K562 (cell line): Measurements from ENCODE around the gene B4GALNT3. TPM values are rescaled to one million over a fixed set of nuclear protein-coding genes. Genes with fewer than 3 reads are reported as not detected.
A peak's percentile ranks its signal among the peaks of the same experiment; 100 is the strongest.

Source experiments
- ATAC-seq: fragments of 200-7000 bp; cut with Tn5 transposase; 3 replicates; pipeline ENCODE4 v1.9.1; 2020; ENCODE audit warnings: moderate library complexity
- BruUV-seq: library from RNA; stranded (reverse); fragments of 400-500 nt; replicated peaks from 2 replicates; lab custom pipeline; 2021; lab: Mats Ljungman, UMichigan
- CTCF ChIA-PET: fragments of 300-600 bp; formaldehyde crosslinking; extraction: SDS; loops from one replicate; lab custom pipeline; 2021; ENCODE audit warnings: low intra/inter-chr PET ratio; lab: Yijun Ruan, JAX
- POLR2A ChIA-PET: fragments of 300-600, 350-650 bp; sonication (Branson Sonifier 250); formaldehyde crosslinking; extraction: SDS; loops from one replicate; lab custom pipeline; 2021; ENCODE audit warnings: antibody characterized with exemption, inconsistent platforms; lab: Yijun Ruan, JAX
- DNase-seq, 4 experiments: peaks; one replicate each; pipeline versions ENCODE4 v3.0.0 to v3.0.0-alpha.2; 2011 to 2018; ENCODE audit warnings: low spot score in 3 of 4, mixed read lengths in 3 of 4; ENCODE audit errors: extremely low read depth in 1 of 4
- FAIRE-seq: peaks from 2 replicates; lab custom pipeline; 2011; peaks lifted over from hg19 to GRCh38; lab: Jason Lieb, UNC
- H2AFZ ChIP-seq: 2 replicates; pipeline ENCODE4 v1.6.0; 2011; ENCODE audit warnings: low read depth, low read length, control low read depth, inconsistent platforms
- H3K27ac ChIP-seq: fragments of 200-600 bp; 3 replicates; pipeline ENCODE4 v1.8.0; 2011; ENCODE audit warnings: low read depth, mild to moderate bottlenecking, control low read depth, inconsistent platforms, low read length, moderate library complexity, mixed read lengths; ENCODE audit errors: extremely low read depth
- H3K27me3 ChIP-seq, 2 experiments: fragments of 300-600 bp in 1 of 2; 2 replicates in 1 of 2; 3 replicates in 1 of 2; pipeline versions ENCODE4 v1.6.0 to v1.8.0; 2011; ENCODE audit warnings: inconsistent platforms in 2 of 2, low read length in 2 of 2, mild to moderate bottlenecking in 1 of 2, mixed read lengths in 1 of 2, moderate library complexity in 1 of 2; ENCODE audit not compliant: control insufficient read depth in 2 of 2, insufficient read depth in 2 of 2
- H3K36me3 ChIP-seq: fragments of 300-600 bp; 3 replicates; pipeline ENCODE4 v1.8.0; 2011; ENCODE audit warnings: mild to moderate bottlenecking, low read length, inconsistent platforms; ENCODE audit not compliant: control insufficient read depth, insufficient read depth
- H3K4me1 ChIP-seq, 2 experiments: fragments of 200-600 bp in 1 of 2; replicated peaks in 1 of 2; 2 replicates in 1 of 2; 3 replicates in 1 of 2; pipeline versions ENCODE4 v1.5.1 to v1.8.0; 2011; ENCODE audit warnings: inconsistent platforms in 2 of 2, low read length in 2 of 2, mild to moderate bottlenecking in 1 of 2, mixed read lengths in 1 of 2, moderate library complexity in 1 of 2; ENCODE audit not compliant: control insufficient read depth in 2 of 2, insufficient read depth in 2 of 2
- H3K4me2 ChIP-seq: 2 replicates; pipeline ENCODE4 v1.6.1; 2011; ENCODE audit warnings: low read length, control low read depth, inconsistent platforms, mixed read lengths; ENCODE audit not compliant: insufficient read depth
- H3K4me3 ChIP-seq: fragments of 200-600 bp; sonication (generic), shearing (Covaris generic); 2 replicates; pipeline ENCODE4 v1.5.1; 2016; ENCODE audit warnings: control low read depth, inconsistent platforms
- H3K79me2 ChIP-seq: fragments of 200-600 bp; 3 replicates; pipeline ENCODE4 v1.8.0; 2011; ENCODE audit warnings: low read length, inconsistent platforms; ENCODE audit not compliant: control insufficient read depth, insufficient read depth
- H3K9ac ChIP-seq, 2 experiments: 2 replicates each; pipeline versions ENCODE4 v1.6.0 to v1.6.1; 2011; ENCODE audit warnings: low read depth in 2 of 2, low read length in 2 of 2, control low read depth in 1 of 2, inconsistent platforms in 1 of 2, mild to moderate bottlenecking in 1 of 2, mixed read lengths in 1 of 2; ENCODE audit not compliant: insufficient read depth in 1 of 2
- H3K9me1 ChIP-seq: one replicate; pipeline ENCODE4 v1.6.0; 2011; ENCODE audit warnings: inconsistent platforms, mild to moderate bottlenecking, low read length, moderate library complexity; ENCODE audit not compliant: control insufficient read depth, insufficient read depth
- H3K9me3 ChIP-seq: replicated peaks from 2 replicates; pipeline ENCODE4 v1.5.1; 2011; ENCODE audit warnings: low read depth, low read length, inconsistent platforms; ENCODE audit not compliant: control insufficient read depth, insufficient read depth
- H4K20me1 ChIP-seq: replicated peaks from 2 replicates; pipeline ENCODE4 v1.6.1; 2011; ENCODE audit warnings: low read length, inconsistent platforms, mixed read lengths; ENCODE audit not compliant: control insufficient read depth, insufficient read depth
- NFE2 ChIP-seq: IDR thresholded peaks from 2 replicates; pipeline ENCODE4 v1.6.1; 2014; ENCODE audit warnings: antibody characterized with exemption, low read depth
- SPI1 ChIP-seq: IDR thresholded peaks from 2 replicates; pipeline ENCODE4 v1.6.1; 2011; ENCODE audit warnings: low read depth, low read length, control low read depth, borderline replicate concordance
- STAT5A ChIP-seq: IDR thresholded peaks from 2 replicates; pipeline ENCODE4 v1.6.1; 2012; ENCODE audit warnings: low read length, inconsistent platforms, borderline replicate concordance
- TAF7 ChIP-seq: fragments of 450-650 bp; IDR thresholded peaks from 2 replicates; pipeline ENCODE4 v1.6.1; 2016; ENCODE audit warnings: missing genetic modification characterization, missing compliant biosample characterization
- ZNF445 ChIP-seq: fragments of 250-450 bp; sonication (Bioruptor Pico); IDR thresholded peaks from 2 replicates; pipeline ENCODE4 v1.4.0; 2020; ENCODE audit warnings: low read depth, mild to moderate bottlenecking, moderate library complexity
- WGBS: fragments of 100-300 bp; shearing (Covaris generic); methylation state at CpG from one replicate; pipeline ENCODE4 v1.1.6; 2016; ENCODE audit warnings: low coverage, mixed read lengths; ENCODE audit not compliant: insufficient coverage; ENCODE audit errors: missing lambda C conversion rate; 5-methylcytosine and 5-hydroxymethylcytosine counted together
- in situ Hi-C: fragments of 300-500 bp; cut with MboI; formaldehyde crosslinking; loops from 4 replicates; pipeline ENCODE4 v1.15.0; 2018; ENCODE audit warnings: inconsistent platforms, mixed read lengths
- intact Hi-C: fragments of 100-400 bp; cut with micrococcal nuclease; formaldehyde crosslinking; loops from 2 replicates; pipeline ENCODE4 v1.14.2; 2022
- polyA plus RNA-seq, 8 experiments: library from polyadenylated mRNA; depleted of rRNA in 4 of 8; stranded (reverse) in 5 of 8; unstranded in 3 of 8; fragments of >200 nt; fragmentation: Nextera tagmentation in 2 of 8; fragmentation: Illumina TruSeq in 1 of 8; extraction: Ambion mirVana in 2 of 8; extraction: Trizol in 1 of 8; gene quantifications; 2 replicates each; pipeline versions ENCODE4 v1.2.1 to v1.2.3, GENCODE V29; 2011 to 2014; ENCODE audit warnings: inconsistent platforms in 1 of 8, missing spikeins in 1 of 8
- total RNA-seq, 7 experiments: library from RNA; depleted of rRNA in 6 of 7; stranded (reverse); fragments of >200 nt in 6 of 7; fragmentation: Illumina TruSeq in 2 of 7; extraction: Trizol in 2 of 7; gene quantifications; 2 replicates each; pipeline versions ENCODE4 v1.2.1 to v1.2.3, GENCODE V29; 2011 to 2021; ENCODE audit warnings: low replicate concordance in 1 of 7
- TF ChIP-seq, protein P1 (sequence below): IDR thresholded peaks from 2 replicates; pipeline ENCODE4 v1.6.1; 2011; ENCODE audit not compliant: insufficient read length; ENCODE audit errors: extremely low read depth

B4GALNT3 gene
- total and polyA plus RNA-seq, 9 of the 15 experiments (the other 6 are each of a cell fraction or from before 2014, with no cell fraction given): 0.04 to 0.36 (median 0.10) TPM; not detected in 6

- H3K4me2 ChIP-seq: no peak overlapping the region
- H4K20me1 ChIP-seq: no peaks in the 10 kb centered on the region
- in situ Hi-C loops: no loop called here
- H3K27ac ChIP-seq: no peak overlapping the region
- ChIA-PET POLR2A (no interaction called here), CTCF (no interaction called here)
- no TSS peak for BruUV-seq
- H3K4me3 ChIP-seq: no peak overlapping the region
- no peaks in the 10 kb centered on the region for H3K9me3 ChIP-seq
- no peaks in the 10 kb centered on the region for H3K9me1 ChIP-seq
- FAIRE-seq (no peak), ATAC-seq (no peak), DNase-seq (no peak)
- no peaks in the 10 kb centered on the region for H3K27me3 ChIP-seq
- no peak for TF ChIP-seq STAT5A
- TF ChIP-seq TAF7 (tag): no peak
- peak; percentile 50; the same call in 1 of the 2 replicates for TF ChIP-seq SPI1
- no peak for TF ChIP-seq NFE2
- TF ChIP-seq ZNF445 (CRISPR knock-in tag): no peak
- TF ChIP-seq, protein P1, sequence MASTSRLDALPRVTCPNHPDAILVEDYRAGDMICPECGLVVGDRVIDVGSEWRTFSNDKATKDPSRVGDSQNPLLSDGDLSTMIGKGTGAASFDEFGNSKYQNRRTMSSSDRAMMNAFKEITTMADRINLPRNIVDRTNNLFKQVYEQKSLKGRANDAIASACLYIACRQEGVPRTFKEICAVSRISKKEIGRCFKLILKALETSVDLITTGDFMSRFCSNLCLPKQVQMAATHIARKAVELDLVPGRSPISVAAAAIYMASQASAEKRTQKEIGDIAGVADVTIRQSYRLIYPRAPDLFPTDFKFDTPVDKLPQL: no peak
- intact Hi-C loops: no loop called here
- no peaks in the 10 kb centered on the region for H3K79me2 ChIP-seq
- 49% methylated on average over 7 of the region's 7 CpGs for WGBS
- no peaks in the 10 kb centered on the region for H3K36me3 ChIP-seq
- H2AFZ ChIP-seq: peak overlapping the region; percentile 12; the same call in 1 of the 2 replicates
- peaks cover 4 to 8% of the 10 kb centered on the region in 2 experiments; a peak in 3 of 5 replicates for H3K4me1 ChIP-seq
- H3K9ac ChIP-seq: no peak overlapping the region
Observed at GRCh38 chr12:601976-602699, 142.4 kb downstream of the B4GALNT3 start.
